HG03108 (cell line): Measurements from ENCODE around the gene SLC46A3.
"Not testable (repeated sequence)": the region's sequence is repeated elsewhere in the genome, so short reads cannot be mapped to it uniquely, and the experiment has no call there.

Source experiments
- ATAC-seq: cut with Tn5 transposase; IDR thresholded peaks from one replicate; pipeline ENCODE4 v1.9.1; 2021; ENCODE audit warnings: moderate library complexity; ENCODE audit not compliant: unreplicated experiment

The SLC46A3 gene

GRCh38 chr13:28734906-28735305 is 16.1 kb upstream of the SLC46A3 start:
- no peak for ATAC-seq

DNA sequence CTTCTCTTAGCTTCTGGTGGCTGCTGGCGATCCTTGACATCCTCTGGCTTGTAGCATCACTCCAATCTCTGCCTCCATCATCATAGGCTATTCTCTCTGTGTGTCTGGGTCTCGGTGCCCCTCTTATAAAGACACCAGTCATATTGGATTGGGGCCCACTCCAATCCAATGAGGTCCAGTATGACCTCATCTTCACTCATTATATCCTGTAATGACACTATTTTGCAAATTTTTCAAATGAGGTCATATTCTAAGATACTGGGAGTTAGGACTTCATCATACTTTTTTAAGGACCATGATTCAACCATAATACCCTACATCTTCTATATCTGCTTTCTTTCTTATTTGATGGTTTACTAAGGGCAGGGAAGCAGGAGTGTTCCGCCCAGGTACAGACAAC is 12.0 kb upstream of the SLC46A3 start:
- ATAC-seq: no peak

DNA sequence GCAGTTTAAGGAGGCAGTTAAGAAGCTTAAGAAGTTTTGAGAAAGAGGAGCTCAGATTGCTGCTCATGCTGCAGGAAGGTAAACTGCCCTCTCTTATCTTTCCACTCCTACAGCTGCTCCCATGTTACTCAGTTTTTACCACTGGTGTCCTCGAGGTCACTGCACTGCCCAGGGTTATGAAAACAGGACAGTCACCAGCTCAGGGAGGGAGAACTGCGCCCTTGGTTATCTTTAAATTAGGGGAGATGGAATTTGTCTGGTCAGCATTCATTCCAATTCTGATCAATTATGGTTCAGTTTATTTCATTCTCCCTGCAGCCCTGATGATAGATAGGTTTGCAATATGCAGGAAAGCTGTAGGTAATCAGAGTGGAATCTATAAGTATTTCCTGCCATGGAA is 10.8 kb upstream of the SLC46A3 start:
- no peak for ATAC-seq

DNA sequence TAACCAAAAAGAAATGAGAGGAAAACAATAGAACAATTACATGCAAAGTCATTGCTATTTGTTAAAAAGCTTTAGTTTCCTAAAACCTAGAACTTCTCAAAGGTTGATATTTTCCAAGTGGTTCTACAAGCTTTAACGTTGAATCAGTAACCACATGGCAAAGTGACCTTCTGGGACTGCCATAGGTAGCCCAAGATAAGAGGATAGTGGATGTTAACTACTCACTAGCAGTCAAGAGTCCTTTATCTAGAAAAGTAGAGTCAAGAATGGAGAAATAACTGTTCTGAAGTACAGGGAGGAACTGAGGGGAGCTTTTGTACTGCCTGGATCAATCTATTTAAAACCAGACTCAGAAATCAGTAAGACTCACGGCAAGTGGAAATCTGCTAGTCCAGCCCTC is 9.9 kb upstream of the SLC46A3 start:
- ATAC-seq: no peak

GRCh38 chr13:28725046-28725610 is 6.4 kb upstream of the SLC46A3 start:
- no peak for ATAC-seq

DNA sequence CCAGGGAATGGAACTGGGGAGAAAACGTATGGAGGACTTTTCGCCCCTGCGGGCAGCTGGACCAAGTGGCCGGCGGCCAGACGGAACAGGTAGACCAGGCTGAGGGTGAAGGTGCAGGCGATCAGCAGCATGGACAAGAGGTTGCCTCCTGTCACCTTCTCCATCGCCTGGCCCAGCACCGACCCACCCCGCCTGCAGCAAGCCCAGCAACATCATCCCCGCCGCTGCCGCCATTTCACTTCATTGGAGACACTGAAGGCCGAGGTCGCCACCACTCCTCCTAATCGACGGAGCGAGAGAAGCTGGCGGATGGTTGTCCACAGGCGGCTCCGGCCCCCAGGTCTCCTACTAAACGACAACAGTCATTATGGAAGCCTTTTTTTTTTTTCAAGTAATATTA is 5.0 kb upstream of the SLC46A3 start:
- no peak for ATAC-seq

GRCh38 chr13:28719227-28720055 is 671 bp upstream of the SLC46A3 start:
- ATAC-seq: no peak

GRCh38 chr13:28718196-28718542 is 601 bp downstream of the SLC46A3 start:
- ATAC-seq: no peak

- no peak for ATAC-seq
These were observed 1.6 kb downstream of the SLC46A3 start for GRCh38 chr13:28717170-28717569.

GRCh38 chr13:28716511-28716910 is 2.3 kb downstream of the SLC46A3 start:
- ATAC-seq: no peak

GRCh38 chr13:28714651-28715050 is 4.1 kb downstream of the SLC46A3 start:
- ATAC-seq: no peak

GRCh38 chr13:28710161-28710560 is 8.6 kb downstream of the SLC46A3 start:
- ATAC-seq: no peak

- peak; percentile 97 for ATAC-seq
These were observed 10.9 kb downstream of the SLC46A3 start for GRCh38 chr13:28707629-28708427.

- no peak for ATAC-seq
These were observed 13.2 kb downstream of the SLC46A3 start for GRCh38 chr13:28705461-28706083.

DNA sequence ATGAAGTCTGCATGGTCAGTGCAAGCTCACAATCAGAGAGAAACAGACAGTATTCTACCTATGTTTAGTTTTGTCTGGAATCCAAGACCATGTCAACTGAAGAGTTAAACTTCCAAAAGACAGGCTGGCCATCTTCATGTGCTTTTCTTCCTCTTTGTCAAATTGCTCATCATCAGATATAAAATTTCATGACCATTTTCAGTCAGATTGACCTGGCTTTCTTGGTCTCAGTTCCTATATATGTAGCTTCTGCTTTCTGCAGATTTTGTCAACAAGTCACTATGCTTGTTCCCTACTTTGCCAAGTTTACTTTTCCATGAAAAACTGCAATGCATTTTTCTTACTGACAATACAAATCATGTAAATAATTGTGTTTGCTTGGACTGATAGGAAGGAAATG is 13.9 kb downstream of the SLC46A3 start:
- ATAC-seq: no peak

GRCh38 chr13:28704282-28704681 is 14.5 kb downstream of the SLC46A3 start:
- no peak for ATAC-seq

- no peak for ATAC-seq
These were observed 19.5 kb downstream of the SLC46A3 start for GRCh38 chr13:28699246-28699645.

DNA sequence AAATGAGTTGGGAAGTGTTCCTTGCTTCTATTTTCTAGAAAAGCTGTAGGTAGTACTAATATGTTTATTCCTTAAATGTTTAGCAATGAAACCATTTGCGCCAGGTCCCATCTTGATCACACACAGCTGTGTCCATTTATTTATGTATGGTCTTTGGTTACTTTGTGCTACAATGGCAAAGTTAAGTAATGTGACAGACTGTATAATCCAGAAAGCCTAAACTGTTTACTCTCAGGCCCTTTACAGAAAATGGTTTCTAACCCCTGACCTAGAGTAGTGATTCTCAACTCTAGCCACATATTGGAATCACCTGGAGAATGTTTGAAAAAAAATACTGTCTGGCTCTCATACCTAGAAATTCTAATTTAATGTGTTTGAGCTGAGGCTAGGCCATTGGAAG is 21.3 kb downstream of the SLC46A3 start:
- ATAC-seq: no peak

DNA sequence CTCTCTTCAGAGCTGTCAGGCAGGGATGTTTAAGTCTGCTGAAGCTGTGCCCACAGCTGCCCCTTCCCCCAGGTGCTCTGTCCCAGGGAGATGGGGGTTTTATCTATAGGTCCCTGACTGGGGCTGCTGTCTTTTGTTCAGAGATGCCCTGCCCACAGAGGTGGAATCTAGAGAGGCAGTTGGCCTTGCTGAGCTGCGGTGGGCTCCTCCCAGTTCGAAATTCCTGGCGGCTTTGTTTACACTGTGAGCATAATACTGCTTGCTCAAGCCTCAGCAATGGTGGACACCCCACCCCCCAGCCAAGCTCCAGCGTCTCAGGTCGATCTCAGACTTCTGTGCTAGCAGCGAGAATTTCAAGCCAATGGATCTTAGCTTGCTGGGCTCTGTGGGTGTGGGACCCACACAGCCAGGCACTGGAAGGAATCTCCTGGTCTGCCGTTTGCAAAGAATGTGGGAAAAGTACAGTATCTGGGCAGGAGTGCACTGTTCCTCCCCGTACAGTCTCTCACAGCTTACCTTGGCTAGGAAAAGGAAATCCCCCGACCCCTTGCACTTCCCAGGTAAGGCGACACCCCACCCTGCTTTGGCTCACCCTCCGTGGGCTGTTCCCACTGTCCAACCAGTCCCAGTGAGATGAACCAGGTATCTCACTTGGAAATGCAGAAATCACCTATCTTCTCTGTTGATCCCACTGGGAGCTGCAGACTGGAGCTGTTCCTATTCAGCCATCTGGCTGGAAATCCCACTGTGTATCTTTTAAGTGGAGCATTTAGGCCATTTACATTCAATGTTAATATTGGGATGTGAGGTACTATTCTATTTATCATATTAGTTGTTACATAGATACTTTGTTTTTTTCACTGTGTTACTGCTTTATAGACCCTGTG is 24.9 kb downstream of the SLC46A3 start:
- not testable (repeated sequence) for ATAC-seq

DNA sequence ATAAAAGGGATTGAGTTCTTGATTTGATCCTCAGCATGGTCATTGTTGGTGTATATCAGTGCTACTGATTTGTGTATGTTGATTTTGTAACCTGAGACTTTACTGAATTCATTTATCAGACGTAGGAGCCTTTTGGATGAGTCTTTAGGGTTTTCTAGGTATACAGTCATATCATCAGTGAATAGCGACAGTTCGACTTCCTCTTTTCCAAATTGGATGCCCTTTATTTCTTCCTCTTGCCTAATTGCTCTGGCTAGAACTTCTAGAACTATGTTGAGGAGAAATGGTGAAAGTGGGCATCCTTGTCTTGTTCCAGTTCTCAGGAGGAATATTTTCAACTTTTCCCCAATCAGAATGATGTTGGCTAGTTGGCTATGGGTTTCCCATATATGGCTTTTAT is 32.9 kb downstream of the SLC46A3 start:
- no peak for ATAC-seq

DNA sequence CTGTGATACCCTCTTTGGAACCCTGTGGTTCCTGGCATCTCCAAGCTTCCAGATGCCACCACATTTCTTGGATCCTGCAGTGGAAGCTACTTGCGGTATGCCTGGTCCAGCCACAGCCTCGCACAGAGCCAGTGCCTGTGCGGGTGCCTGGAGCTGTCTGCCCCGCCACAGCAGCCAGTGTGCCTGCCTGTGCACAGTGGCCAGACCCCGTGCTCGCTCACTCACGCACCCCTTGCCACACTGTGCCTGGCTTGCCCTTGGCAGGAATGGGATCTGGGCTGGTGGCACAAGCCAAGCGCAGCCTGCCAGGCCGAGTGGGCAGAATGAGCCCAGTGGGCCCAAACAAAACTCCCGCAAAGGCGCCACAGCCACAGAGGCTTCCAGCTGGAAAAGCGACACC is 33.7 kb downstream of the SLC46A3 start:
- no peak for ATAC-seq
